ENCODE measurements around the gene VWA8. TPM values are rescaled to one million over a fixed set of nuclear protein-coding genes. Genes with fewer than 3 reads are reported as not detected.

The VWA8 gene
- total RNA-seq: 24.3 and 25.4 TPM in 2 replicates

GRCh38 chr13:41960637-41961465, at the start of gene VWA8:
VWA8 (minus strand) TSS chr13:41961109; CDS start chr13:41961015, 94 bp downstream.

Small RNAs within 50 kb of the gene (small RNA-seq; reads per million reads assigned to genes)
- gene RN7SL515P (not detected), gene RNU6-74P (not detected), gene RPS28P8 (not detected)

Other genes with a start within 250 kb of the VWA8 start
- gene DGKH, start 87.5 kb upstream of the VWA8 start, total RNA-seq: 9.2 and 12.3 TPM in 2 replicates